GM12873 (cell line): ENCODE data around the gene ABHD4.

ENCODE experiments used
- TF ChIP-seq, protein P1 (sequence below): IDR thresholded peaks from 2 replicates; pipeline ENCODE4 v1.5.1; 2012; ENCODE audit warnings: low read depth, mild to moderate bottlenecking, moderate library complexity, low read length, control low read depth; ENCODE audit not compliant: insufficient read depth; ENCODE audit errors: missing control alignments

Gene ABHD4

DNA sequence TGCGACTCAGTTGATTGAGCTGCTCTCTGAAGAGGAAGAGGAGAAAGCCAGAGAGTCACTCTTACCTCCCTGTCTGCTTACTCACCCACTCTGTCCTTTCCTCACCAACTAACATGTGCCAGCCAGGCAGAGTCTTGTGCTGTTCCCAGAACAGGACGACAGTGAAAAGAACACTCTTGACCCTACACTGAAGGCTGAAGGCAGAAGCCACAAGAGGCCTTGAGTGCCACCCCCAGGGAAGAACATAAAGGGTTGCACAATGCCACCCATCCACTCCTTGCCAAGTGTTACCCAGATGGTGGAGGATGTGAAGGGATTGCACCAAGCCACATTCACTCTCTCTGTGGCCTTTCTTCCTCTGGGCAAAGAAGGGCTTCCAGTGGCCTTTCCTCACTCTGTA is 12.8 kb downstream of the ABHD4 start:
- TF ChIP-seq, protein P1, sequence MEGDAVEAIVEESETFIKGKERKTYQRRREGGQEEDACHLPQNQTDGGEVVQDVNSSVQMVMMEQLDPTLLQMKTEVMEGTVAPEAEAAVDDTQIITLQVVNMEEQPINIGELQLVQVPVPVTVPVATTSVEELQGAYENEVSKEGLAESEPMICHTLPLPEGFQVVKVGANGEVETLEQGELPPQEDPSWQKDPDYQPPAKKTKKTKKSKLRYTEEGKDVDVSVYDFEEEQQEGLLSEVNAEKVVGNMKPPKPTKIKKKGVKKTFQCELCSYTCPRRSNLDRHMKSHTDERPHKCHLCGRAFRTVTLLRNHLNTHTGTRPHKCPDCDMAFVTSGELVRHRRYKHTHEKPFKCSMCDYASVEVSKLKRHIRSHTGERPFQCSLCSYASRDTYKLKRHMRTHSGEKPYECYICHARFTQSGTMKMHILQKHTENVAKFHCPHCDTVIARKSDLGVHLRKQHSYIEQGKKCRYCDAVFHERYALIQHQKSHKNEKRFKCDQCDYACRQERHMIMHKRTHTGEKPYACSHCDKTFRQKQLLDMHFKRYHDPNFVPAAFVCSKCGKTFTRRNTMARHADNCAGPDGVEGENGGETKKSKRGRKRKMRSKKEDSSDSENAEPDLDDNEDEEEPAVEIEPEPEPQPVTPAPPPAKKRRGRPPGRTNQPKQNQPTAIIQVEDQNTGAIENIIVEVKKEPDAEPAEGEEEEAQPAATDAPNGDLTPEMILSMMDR = no peak

- TF ChIP-seq, protein P1 = no peak
Observed at GRCh38 chr14:22613106-22613695, 15.1 kb downstream of the ABHD4 start.

DNA sequence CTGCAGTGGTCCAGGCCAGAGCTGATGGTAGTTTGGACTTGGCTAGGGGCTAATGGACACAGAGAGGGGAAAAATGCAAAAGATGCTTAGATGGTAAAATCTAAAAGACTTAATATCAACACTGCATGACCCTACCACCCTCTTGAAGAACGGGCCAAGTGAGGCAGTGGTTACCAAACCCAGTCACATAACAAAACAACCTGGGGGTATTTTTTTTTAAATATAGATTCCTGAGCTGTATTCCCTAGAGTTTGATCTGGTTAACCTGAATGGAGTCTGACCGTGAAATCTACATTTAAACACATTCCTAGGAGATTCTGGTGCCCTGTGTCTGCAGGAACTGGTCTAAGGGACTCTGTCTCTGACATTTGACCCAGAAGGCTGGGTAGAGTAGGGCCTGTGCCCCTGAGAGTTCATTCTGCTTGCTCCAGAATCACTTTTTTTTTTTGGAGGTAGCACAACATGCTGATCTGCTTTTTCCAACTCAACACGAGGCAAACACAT is 15.7 kb downstream of the ABHD4 start:
- TF ChIP-seq, protein P1 = no peak

DNA sequence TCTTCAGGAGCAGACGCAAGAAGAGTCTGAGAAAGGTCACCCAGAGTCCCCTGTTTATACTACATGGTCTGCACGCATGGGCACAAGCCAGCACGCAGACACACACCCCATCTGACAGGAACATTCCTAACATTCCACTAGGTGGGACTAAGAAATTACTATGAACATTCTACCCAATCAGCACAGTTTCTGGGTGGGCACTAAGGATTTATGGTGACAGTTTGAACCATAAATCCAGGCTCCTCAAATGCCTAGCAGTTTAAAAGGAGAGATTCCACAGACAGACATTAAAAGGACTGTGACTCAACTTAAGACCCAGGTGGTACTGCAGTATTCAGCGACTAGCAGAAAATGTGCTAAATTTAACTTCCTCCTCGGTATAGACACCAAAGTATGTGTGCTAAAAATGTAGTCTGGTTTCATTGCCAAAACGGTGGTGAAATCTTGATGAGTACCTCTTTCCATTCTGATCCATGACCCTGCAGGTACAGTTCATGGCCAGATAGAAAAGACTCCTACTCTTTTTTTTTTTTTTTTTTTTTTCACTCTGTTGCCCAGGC is 16.2 kb downstream of the ABHD4 start:
- TF ChIP-seq, protein P1 = no peak

- TF ChIP-seq, protein P1 = no peak
Observed at GRCh38 chr14:22622255-22622654, 24.2 kb downstream of the ABHD4 start.

DNA sequence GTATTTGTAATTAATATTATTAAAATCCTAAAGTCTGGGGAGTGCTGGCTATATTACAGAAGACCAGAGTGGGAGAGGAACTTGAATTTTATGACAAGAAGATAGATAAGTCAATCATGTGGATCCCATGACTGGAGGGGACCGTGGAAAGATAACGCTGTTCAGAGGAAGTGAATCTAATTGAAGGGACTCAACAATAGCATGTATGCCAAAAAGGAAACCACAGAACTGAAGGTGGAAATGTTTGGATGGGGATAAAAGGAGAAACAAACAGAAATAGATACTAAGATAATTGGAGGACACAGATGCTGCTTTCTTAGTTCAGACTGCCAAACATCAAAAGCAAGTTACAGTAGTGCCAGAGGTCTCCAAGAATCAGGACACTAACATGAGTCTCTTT is 24.9 kb downstream of the ABHD4 start:
- TF ChIP-seq, protein P1 = no peak

GRCh38 chr14:22626590-22626989 is 28.5 kb downstream of the ABHD4 start:
- TF ChIP-seq, protein P1 = no peak
